GM12873 (cell line): ENCODE measurements around the gene FBLN7.

ENCODE experiments used
- TF ChIP-seq, protein P1 (sequence below): IDR thresholded peaks from 2 replicates; pipeline ENCODE4 v1.5.1; 2012; ENCODE audit warnings: low read depth, mild to moderate bottlenecking, moderate library complexity, low read length, control low read depth; ENCODE audit not compliant: insufficient read depth; ENCODE audit errors: missing control alignments

The FBLN7 gene

DNA sequence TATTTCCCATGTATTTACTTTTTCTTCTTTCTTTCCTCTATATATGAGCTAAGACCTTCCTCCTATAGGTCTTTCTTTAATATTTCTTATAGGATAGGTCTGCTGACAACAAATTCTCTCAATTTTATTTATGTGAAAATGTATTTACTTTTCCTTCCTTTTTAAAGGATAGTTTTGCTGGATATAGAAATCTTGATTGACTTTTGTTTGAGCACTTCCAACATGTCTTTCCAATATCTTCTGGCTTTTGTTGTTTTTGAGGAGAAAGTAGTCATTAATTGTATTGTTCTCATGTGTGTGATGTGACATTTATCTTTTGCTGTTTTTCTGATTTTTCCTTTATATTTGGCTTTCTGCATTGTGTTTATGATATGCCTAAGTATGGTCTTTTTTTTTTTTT, 28.9 kb upstream of the FBLN7 start:
- TF ChIP-seq, protein P1, sequence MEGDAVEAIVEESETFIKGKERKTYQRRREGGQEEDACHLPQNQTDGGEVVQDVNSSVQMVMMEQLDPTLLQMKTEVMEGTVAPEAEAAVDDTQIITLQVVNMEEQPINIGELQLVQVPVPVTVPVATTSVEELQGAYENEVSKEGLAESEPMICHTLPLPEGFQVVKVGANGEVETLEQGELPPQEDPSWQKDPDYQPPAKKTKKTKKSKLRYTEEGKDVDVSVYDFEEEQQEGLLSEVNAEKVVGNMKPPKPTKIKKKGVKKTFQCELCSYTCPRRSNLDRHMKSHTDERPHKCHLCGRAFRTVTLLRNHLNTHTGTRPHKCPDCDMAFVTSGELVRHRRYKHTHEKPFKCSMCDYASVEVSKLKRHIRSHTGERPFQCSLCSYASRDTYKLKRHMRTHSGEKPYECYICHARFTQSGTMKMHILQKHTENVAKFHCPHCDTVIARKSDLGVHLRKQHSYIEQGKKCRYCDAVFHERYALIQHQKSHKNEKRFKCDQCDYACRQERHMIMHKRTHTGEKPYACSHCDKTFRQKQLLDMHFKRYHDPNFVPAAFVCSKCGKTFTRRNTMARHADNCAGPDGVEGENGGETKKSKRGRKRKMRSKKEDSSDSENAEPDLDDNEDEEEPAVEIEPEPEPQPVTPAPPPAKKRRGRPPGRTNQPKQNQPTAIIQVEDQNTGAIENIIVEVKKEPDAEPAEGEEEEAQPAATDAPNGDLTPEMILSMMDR, result no peak

DNA sequence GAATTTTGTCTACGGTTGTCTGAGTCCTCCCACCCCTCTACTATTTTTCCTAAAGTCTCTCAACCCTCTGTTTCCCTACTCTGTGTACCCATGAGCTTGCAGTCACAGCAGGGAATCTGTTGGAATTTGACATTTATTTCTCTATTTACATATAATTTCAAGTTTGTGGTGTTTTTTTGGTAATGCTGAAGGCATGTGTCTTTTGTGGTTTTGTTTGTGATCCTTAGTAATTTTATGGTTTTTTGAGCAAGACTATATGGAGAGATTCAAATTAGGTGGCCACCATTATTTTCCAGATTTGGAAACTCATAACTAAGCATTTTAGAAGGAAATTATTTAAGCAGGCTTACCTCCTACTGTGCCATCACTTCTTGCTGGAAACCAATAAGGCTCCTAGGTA, 27.2 kb upstream of the FBLN7 start:
- TF ChIP-seq, protein P1, result no peak

DNA sequence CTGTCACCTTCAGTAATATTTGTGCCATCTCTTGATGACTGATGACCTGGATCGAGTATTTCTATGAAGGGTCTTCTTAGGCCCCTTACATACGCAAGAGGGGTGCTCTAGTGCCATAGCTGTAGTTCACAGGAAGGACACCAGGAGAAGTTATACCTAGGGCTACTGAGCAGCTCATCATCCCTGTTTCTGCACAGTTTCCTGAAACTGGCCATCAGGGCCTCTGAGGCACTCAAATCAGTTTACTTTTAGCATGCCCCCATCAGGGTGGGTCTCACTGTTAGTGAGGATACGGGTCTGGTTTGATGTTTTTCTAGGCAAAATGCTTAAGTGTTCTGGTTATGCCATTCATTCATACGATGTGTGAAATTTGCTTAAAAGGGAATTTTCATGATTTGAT, 20.0 kb upstream of the FBLN7 start:
- TF ChIP-seq, protein P1, result peak; percentile 29

DNA sequence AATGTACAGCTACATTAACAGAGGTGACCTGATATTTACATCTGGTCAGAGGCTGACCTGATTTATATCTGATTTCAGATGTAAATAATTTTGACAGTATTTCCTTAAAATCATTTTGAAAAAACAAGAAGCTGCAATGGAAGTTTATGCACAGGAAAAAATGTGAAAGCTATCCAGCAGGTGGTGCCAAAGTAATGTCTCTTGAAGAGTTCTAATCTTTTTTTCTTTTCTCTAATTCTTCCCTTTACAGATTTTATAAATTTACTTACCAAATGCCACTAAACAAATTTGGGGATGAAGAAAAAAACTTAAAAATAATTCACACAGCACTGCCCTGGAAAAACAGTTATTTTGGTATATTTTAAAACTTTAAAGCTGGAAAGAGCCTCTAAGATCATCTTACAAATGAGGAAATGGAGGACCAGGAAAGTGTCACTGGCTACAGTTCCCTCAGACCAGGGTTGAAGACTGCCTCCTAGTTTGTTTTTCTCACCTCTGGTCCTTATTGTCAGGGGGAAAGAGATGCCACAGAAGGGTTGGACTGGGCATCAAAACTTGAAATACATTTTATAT, 16.4 kb upstream of the FBLN7 start:
- TF ChIP-seq, protein P1, result peak; percentile 40

DNA sequence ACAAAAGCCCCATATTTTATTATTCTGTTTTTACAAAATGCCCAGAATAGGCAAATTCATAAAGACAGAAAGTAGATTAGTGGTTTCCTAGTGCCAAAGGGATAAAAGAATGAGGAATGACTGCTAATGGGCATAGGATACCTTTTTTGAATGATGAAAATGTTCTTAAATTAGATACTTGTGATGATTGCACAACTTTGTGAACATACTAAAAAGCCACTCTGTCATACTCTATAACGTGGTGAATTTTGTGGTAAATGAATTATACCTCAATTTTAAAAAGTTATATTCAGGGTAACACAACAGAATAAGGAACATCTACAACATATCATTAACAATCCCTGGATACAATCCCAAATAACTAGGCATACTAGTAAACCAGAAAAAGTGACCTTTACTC, 9.1 kb upstream of the FBLN7 start:
- TF ChIP-seq, protein P1, result no peak

DNA sequence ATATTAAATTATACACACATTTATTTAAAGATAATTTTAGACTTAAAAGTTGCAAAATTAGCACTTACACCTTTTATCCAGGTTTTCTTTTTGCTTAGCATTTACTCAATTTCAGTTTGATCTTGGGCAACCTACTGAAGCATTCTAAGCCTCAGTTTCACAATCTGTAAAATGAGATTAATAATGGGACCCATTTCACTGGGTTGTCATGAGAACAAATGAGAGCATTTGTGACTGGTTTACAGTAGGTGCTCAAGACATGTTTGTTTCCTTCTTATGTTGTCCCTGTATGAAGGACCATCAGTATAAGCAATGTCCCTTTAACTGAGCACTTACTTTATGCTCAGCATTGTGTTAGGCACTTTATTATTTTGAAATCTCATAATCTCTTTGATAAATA, 4.8 kb upstream of the FBLN7 start:
- TF ChIP-seq, protein P1, result no peak

DNA sequence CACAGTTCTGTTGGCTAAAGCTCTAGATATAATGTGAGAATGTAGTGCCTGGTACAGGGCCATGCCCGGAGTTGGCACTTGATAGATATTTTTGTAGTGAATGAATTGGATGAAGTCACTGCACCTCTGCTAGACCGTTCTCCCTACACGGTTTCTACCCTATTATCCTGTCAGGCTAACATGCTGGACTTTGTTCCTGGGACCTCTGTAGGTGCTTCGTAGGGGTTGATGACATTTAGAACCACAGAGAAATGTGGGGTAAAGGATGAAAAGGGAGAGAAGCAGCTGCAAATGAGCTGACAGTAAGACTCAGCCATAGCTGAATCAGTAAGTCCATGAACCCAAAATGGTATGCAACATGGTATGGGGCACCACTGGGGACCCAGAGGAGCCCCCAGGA, 4.1 kb upstream of the FBLN7 start:
- TF ChIP-seq, protein P1, result no peak
